GM12872 (cell line): ENCODE results near the gene GLYR1.

Source experiments
- TF ChIP-seq, protein P1 (sequence below): IDR thresholded peaks from 3 replicates; pipeline ENCODE4 v1.5.1; 2011; ENCODE audit warnings: low read depth, mild to moderate bottlenecking, low read length, moderate library complexity; ENCODE audit not compliant: insufficient read depth

The GLYR1 gene

DNA sequence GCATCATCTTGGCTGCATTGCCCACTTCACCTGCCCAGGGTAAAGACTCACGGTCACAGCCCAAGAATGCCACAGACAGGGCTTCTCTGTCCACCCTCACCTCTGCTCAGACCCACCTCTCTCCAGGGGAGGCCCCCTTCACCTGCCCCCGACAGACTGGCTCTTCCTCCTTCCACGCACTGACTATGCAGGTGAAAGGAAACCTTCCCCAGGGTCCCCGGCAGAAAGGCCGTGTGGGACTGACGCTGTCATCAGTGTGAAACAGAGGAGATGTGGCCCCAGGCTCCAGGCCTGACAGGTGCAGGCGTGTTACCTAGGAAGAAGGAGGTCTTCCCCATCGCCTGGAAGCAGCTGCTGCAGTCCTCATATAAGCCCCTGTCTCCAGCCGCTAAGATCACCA, 35.3 kb downstream of the GLYR1 start:
- TF ChIP-seq, protein P1, sequence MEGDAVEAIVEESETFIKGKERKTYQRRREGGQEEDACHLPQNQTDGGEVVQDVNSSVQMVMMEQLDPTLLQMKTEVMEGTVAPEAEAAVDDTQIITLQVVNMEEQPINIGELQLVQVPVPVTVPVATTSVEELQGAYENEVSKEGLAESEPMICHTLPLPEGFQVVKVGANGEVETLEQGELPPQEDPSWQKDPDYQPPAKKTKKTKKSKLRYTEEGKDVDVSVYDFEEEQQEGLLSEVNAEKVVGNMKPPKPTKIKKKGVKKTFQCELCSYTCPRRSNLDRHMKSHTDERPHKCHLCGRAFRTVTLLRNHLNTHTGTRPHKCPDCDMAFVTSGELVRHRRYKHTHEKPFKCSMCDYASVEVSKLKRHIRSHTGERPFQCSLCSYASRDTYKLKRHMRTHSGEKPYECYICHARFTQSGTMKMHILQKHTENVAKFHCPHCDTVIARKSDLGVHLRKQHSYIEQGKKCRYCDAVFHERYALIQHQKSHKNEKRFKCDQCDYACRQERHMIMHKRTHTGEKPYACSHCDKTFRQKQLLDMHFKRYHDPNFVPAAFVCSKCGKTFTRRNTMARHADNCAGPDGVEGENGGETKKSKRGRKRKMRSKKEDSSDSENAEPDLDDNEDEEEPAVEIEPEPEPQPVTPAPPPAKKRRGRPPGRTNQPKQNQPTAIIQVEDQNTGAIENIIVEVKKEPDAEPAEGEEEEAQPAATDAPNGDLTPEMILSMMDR = no peak

DNA sequence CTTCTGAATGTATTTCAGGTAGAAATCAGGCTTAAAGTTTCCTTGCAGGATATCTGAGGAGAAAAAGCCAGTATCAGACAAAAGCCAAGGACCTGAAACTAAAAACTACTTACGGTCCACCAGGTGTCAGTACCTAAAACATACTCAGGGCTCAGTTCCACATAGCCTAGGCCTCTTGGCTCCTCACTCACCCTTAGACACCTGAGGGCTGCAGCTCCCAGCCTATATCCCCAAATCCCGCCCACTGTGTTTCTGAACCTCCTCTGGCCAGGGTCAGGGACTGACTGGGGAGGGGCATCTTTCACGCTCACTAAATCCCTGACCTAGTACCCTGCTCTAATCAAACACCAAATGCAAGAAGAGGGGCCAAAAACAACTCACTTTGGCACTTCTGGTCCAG, 35.8 kb downstream of the GLYR1 start:
- TF ChIP-seq, protein P1 = no peak

DNA sequence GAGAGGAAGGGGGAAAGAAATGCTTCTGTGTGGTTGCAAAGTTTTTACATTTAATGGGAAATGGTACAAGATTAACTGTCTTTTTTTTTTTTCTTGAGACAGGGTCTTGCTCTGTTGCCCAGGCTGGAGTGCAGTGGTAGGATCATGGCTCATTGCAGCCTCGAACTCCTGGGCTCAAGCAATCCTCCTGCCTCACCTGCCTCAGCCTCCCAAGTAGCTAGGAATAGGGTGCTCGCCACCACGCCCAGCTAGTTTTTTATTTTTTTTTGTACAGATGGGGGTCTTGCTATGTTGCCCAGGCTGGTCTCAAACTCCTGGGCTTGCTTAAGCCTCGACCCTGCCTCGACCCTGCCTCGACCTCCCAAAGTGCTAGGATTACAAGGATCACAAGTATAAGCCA, 40.8 kb downstream of the GLYR1 start:
- TF ChIP-seq, protein P1 = no peak

DNA sequence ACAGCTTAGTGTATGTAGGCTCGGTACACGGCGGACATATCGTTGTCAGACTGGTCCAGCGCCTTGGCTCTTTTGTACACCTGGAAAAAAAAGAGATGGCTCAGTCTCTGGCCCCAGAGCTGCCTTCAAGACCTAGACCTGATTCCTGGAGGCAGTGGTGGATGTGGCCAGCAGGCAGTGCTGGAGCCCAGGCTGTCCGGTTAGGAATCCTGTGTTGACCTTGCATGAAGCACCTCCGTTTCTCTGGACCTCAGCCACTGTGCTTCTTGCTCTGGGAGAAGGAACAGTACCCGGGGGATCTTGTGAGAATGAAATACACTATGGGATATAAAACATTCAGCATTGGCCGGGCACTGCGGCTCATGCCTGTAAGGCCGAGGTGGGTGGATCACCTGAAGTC, 41.9 kb downstream of the GLYR1 start:
- TF ChIP-seq, protein P1 = no peak

DNA sequence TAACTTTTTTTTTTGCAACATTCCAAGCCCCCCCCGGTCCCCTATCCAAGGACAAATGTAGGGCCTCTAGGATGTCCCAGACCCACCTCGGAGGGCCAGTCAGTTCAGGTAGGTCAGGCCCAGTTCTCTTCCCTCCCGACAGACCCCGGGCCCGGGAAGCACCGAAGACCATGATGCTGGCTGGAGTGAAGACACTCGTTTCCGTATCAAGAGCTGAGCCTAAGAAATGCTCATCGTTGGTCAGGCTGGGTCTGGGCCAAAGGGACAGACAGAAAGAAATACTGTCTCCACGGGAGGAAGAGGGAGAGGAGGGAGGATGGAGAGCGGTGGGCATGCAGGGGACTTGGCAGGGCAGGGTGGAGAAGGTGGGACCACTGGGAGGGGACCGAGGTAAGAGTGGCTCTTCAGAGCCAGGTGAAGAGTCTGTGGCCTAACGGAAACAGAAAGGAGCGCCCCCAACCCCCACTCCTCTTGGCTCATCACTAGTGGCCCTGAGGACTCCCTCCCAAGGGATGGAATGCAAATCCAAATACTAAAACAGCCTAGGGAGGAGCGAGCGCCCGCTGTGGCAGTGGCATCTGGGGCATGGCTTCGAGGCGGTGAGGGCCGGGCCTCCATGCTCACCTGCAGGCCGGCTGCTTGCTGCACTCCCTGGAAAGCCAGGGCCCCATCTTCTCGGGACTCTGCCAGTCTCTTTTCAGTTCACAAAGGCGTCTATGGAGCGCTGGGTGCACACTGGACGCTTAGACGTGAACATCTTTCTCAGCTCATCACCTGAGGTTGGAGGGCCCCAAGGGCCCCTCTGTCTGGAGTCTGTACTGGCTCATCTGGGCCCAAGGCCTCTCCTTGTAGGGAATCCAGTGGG, 43.0 kb downstream of the GLYR1 start:
- TF ChIP-seq, protein P1 = no peak

DNA sequence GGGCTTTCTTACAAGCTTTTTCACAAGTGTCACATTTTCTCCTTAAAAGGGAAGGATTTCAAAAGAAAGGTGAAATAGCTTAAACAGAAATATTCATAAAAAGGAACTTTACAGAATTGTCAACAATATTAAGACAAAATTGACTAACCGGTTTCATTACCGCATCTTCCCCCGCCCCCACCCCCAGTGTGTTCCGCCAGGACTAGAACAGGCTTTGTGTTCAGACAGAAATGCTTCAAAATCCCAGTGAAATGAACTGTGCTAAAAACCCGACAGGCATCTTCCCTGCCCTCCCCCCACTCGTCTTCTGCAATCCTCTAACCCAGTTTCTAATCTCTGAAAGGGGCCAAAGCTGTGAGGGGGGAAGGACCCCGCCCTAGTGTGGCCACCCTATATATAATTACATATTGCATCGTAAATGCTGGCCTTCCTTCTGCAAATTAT, 43.7 kb downstream of the GLYR1 start:
- TF ChIP-seq, protein P1 = no peak

DNA sequence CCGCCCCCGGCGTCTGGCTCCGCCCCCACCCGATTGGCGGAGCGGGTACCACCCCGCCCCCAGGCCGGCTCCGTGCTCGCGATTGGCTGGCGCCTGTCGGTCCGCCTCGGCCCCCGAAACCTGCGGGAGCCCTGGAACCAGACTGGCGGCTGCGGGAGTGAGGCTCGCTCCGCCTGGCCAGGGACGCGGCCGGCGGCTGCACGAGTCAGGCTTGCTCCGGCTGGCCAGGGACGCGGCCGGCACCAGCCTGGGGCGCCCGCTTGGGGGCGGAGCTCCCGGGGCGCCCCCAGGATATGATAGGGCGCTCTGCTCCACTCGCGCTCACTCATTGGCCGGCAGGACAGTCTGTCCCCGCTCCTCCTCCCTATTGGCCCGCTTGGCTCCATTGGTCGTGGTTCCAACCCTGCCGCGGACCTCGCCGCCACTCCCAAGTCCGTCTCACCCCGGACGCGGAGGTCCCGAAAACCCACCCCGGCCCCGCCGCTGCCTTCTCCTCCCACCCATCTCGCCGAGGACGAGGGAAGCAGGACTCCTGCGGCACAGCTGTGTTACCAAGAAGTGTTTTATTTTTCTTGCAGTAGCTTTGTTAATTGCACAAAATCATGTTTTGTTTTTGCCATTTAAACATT, 44.3 kb downstream of the GLYR1 start:
- TF ChIP-seq, protein P1 = no peak
